T-helper 1 cell treated with Interleukin-12 subunit alpha and Interleukin-12 subunit beta and Interleukin-4 antibody, amounts not matched to agents 30 μg/mL and 1 μg/mL, for 36 hours (primary cell): ENCODE measurements around the gene NUP210L.
"Not testable (repeated sequence)": the region's sequence is repeated elsewhere in the genome, so short reads cannot be mapped to it uniquely, and the experiment has no call there.

ENCODE experiments used
- H3K27ac Mint-ChIP-seq: one replicate; pipeline ENCODE4 v1.8.0; 2021; ENCODE audit warnings: mild to moderate bottlenecking, mixed read lengths
- H3K27me3 Mint-ChIP-seq: one replicate; pipeline ENCODE4 v1.8.0; 2021; ENCODE audit warnings: low read depth, mixed read lengths
- H3K36me3 Mint-ChIP-seq: one replicate; pipeline ENCODE4 v1.8.0; 2021; ENCODE audit warnings: low read depth, mixed read lengths
- H3K4me1 Mint-ChIP-seq: one replicate; pipeline ENCODE4 v1.8.0; 2021; ENCODE audit warnings: low read depth, mixed read lengths
- H3K4me3 Mint-ChIP-seq: one replicate; pipeline ENCODE4 v1.8.0; 2021; ENCODE audit warnings: mild to moderate bottlenecking, moderate library complexity, mixed read lengths
- H3K9me3 Mint-ChIP-seq: one replicate; pipeline ENCODE4 v1.8.0; 2021; ENCODE audit warnings: mixed read lengths

NUP210L gene

DNA sequence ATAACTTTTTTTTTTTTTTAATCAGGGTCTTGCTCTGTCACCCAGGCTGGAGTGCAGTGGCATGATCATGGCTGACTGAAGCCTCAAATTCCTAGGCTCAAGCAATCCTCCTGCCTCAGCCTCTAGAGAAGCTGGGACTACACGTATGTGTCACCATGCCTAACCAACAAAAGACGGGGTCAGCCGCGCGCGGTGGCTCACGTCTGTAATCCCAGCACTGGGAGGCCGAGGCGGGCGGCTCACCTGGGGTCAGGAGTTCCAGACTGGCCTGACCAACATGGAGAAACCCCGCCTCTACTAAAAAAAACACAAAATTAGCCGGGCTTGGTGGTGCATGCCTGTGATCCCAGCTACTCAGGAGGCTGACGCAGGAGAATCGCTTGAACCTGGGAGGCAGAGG lies 142.3 kb downstream of the NUP210L start:
- not testable (repeated sequence) for H3K4me1 Mint-ChIP-seq, H3K27ac Mint-ChIP-seq, H3K27me3 Mint-ChIP-seq, H3K9me3 Mint-ChIP-seq, H3K36me3 Mint-ChIP-seq, H3K4me3 Mint-ChIP-seq

DNA sequence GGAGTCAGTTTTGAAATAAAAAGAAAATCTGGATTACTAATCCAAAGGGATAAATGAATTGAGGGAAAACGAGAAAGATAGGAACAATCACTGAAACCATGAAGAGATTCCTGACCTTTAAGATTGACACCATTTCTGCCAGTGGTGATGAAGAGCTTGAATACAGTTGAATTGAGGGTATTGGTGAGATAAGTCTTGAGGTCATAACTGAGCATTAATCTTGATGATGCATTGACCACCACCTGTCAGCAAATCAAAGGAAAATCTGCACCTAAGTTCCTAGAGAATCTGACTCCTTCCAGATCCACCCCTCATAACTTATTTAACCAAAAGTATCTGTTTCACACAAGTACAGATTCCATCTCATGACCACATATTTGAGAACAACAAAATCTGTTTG lies 142.7 kb downstream of the NUP210L start:
- no peak overlapping the region for H3K4me3 Mint-ChIP-seq
- no peaks in the 10 kb centered on the region for H3K9me3 Mint-ChIP-seq
- H3K36me3 Mint-ChIP-seq: no peaks in the 10 kb centered on the region
- H3K27me3 Mint-ChIP-seq: no peaks in the 10 kb centered on the region
- H3K4me1 Mint-ChIP-seq: no peaks in the 10 kb centered on the region
- no peak overlapping the region for H3K27ac Mint-ChIP-seq

GRCh38 chr1:154006136-154006535 lies 148.7 kb downstream of the NUP210L start:
- Mint-ChIP-seq H3K36me3 (peaks cover 3% of the 10 kb centered on the region), H3K27me3 (no peaks in the 10 kb centered on the region), H3K27ac (no peak overlapping the region), H3K4me3 (no peak overlapping the region), H3K9me3 (no peaks in the 10 kb centered on the region), H3K4me1 (no peaks in the 10 kb centered on the region)

- H3K36me3 Mint-ChIP-seq: peaks cover 7% of the 10 kb centered on the region
- peaks cover under 1% of the 10 kb centered on the region for H3K4me1 Mint-ChIP-seq
- no peak overlapping the region for H3K4me3 Mint-ChIP-seq
- no peak overlapping the region for H3K27ac Mint-ChIP-seq
- no peaks in the 10 kb centered on the region for H3K27me3 Mint-ChIP-seq
- no peaks in the 10 kb centered on the region for H3K9me3 Mint-ChIP-seq
Observed at GRCh38 chr1:154000420-154000819, 154.5 kb downstream of the NUP210L start.

GRCh38 chr1:153996882-153997281 lies 158.0 kb downstream of the NUP210L start:
- peaks cover 24% of the 10 kb centered on the region for H3K36me3 Mint-ChIP-seq
- not testable (repeated sequence) for H3K9me3 Mint-ChIP-seq, H3K27me3 Mint-ChIP-seq, H3K27ac Mint-ChIP-seq, H3K4me3 Mint-ChIP-seq
- H3K4me1 Mint-ChIP-seq: peaks cover 14% of the 10 kb centered on the region

GRCh38 chr1:153995640-153996039 lies 159.2 kb downstream of the NUP210L start:
- H3K27me3 Mint-ChIP-seq: no peaks in the 10 kb centered on the region
- peaks cover 21% of the 10 kb centered on the region for H3K4me1 Mint-ChIP-seq
- H3K27ac Mint-ChIP-seq: no peak overlapping the region
- no peaks in the 10 kb centered on the region for H3K9me3 Mint-ChIP-seq
- H3K4me3 Mint-ChIP-seq: no peak overlapping the region
- H3K36me3 Mint-ChIP-seq: peaks cover 32% of the 10 kb centered on the region

GRCh38 chr1:153995202-153995601 lies 159.7 kb downstream of the NUP210L start:
- H3K4me3 Mint-ChIP-seq: no peak overlapping the region
- H3K27me3 Mint-ChIP-seq: no peaks in the 10 kb centered on the region
- peaks cover 24% of the 10 kb centered on the region for H3K4me1 Mint-ChIP-seq
- H3K27ac Mint-ChIP-seq: no peak overlapping the region
- H3K9me3 Mint-ChIP-seq: peaks cover 3% of the 10 kb centered on the region
- H3K36me3 Mint-ChIP-seq: peaks cover 35% of the 10 kb centered on the region

- Mint-ChIP-seq H3K27ac (peak overlapping the region; percentile 97), H3K9me3 (peaks cover 3% of the 10 kb centered on the region), H3K36me3 (peaks cover 35% of the 10 kb centered on the region), H3K27me3 (no peaks in the 10 kb centered on the region), H3K4me3 (peak overlapping the region; percentile 91), H3K4me1 (peaks cover 31% of the 10 kb centered on the region)
Observed at GRCh38 chr1:153991806-153992205, 163.1 kb downstream of the NUP210L start.

DNA sequence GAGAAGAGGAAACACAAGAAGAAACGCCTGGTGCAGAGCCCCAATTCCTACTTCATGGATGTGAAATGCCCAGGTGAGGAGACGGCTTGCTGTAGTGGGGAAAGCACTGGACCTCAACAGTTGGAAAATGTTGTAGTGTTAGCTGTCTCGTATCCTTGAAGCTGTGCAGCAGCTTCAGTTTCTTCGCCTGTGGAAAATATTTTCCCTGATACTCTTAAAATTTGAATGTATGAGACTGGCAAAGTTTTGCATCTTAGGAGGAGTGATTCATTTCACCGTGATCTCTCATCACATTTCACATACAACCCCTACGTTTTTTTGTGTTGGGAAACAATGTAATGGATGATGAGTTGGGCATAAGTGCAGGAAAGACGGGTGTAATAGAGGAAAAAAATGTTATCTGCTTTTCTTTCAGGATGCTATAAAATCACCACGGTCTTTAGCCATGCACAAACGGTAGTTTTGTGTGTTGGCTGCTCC lies 163.7 kb downstream of the NUP210L start:
- Mint-ChIP-seq H3K4me1 (peaks cover 36% of the 10 kb centered on the region), H3K36me3 (peaks cover 35% of the 10 kb centered on the region), H3K4me3 (peak overlapping the region; percentile 91), H3K27ac (peak overlapping the region; percentile 97), H3K27me3 (no peaks in the 10 kb centered on the region), H3K9me3 (peaks cover 3% of the 10 kb centered on the region)

GRCh38 chr1:153990468-153991150 lies 164.3 kb downstream of the NUP210L start, which contains the start of gene RPS27:
Gene RPS27 (plus strand): TSS chr1:153990762. CDS start chr1:153990797, 35 bp downstream.
- peak within 1 kb of the TSS; percentile 97 for H3K27ac Mint-ChIP-seq
- H3K4me1 Mint-ChIP-seq: peaks cover 40% of the 10 kb centered on the region
- H3K27me3 Mint-ChIP-seq: peaks cover 2% of the 10 kb centered on the region
- peaks cover 3% of the 10 kb centered on the region for H3K9me3 Mint-ChIP-seq
- peaks cover 33% of the 10 kb centered on the region for H3K36me3 Mint-ChIP-seq
- H3K4me3 Mint-ChIP-seq: peak within 1 kb of the TSS; percentile 91

GRCh38 chr1:153987621-153988020 lies 167.3 kb downstream of the NUP210L start:
- Mint-ChIP-seq H3K27ac (peak overlapping the region; percentile 80), H3K4me1 (peaks cover 41% of the 10 kb centered on the region), H3K4me3 (no peak overlapping the region), H3K27me3 (peaks cover 4% of the 10 kb centered on the region), H3K36me3 (peaks cover 20% of the 10 kb centered on the region), H3K9me3 (peaks cover 3% of the 10 kb centered on the region)

- Mint-ChIP-seq H3K27me3 (peaks cover 4% of the 10 kb centered on the region), H3K4me1 (peaks cover 29% of the 10 kb centered on the region), H3K36me3 (peaks cover 7% of the 10 kb centered on the region)
Observed at GRCh38 chr1:153985941-153986761, 168.7 kb downstream of the NUP210L start, which contains the start of gene RAB13. Gene RAB13 (minus strand): TSS chr1:153986339. CDS start chr1:153986236, 103 bp downstream.

DNA sequence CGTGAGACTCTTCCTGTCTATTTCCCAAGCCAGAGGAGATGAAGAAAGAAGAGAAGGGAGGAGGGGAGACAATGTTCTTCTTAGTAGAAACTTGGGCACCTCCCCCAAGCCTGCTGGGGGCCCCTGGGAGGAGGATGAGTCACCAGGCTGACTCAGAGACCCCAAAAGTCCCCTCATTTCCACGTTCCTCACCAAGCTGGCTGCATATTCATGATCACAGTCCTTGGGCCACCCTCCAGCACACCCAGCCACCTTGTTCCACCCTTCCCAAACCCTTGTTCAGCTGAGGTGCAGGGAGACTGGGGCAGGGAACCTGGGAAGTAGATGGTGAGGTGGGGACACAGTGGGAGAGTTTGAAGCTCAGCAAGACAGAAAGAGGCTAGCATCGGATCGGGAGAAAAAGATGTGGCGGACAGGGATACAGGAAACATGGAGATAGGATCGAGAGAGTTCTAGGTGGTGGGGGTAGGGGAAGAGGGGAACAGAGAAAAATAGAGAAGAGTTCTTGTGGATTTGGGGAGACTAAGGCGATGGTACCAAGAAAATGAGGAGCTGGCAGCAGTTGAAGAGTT lies 169.4 kb downstream of the NUP210L start:
- peaks cover 2% of the 10 kb centered on the region for H3K9me3 Mint-ChIP-seq
- H3K36me3 Mint-ChIP-seq: peaks cover 1% of the 10 kb centered on the region
- H3K27me3 Mint-ChIP-seq: peaks cover 4% of the 10 kb centered on the region
- H3K27ac Mint-ChIP-seq: peak overlapping the region; percentile 54
- peaks cover 28% of the 10 kb centered on the region for H3K4me1 Mint-ChIP-seq
- H3K4me3 Mint-ChIP-seq: peak overlapping the region; percentile 64

More at GRCh38 chr1:153985941-153986761, 168.7 kb downstream of the NUP210L start, which contains the start of gene RAB13:
- H3K9me3 Mint-ChIP-seq: peaks cover 3% of the 10 kb centered on the region
- peak within 1 kb of the TSS; percentile 80 for H3K27ac Mint-ChIP-seq
- H3K4me3 Mint-ChIP-seq: peak within 1 kb of the TSS; percentile 64

- Mint-ChIP-seq H3K27me3 (peaks cover 4% of the 10 kb centered on the region), H3K9me3 (no peaks in the 10 kb centered on the region), H3K27ac (no peak overlapping the region), H3K36me3 (no peaks in the 10 kb centered on the region), H3K4me3 (no peak overlapping the region), H3K4me1 (peaks cover 24% of the 10 kb centered on the region)
Observed at GRCh38 chr1:153984123-153984894, 170.6 kb downstream of the NUP210L start.
